ENCODE data around the gene MRPL57.

DNA sequence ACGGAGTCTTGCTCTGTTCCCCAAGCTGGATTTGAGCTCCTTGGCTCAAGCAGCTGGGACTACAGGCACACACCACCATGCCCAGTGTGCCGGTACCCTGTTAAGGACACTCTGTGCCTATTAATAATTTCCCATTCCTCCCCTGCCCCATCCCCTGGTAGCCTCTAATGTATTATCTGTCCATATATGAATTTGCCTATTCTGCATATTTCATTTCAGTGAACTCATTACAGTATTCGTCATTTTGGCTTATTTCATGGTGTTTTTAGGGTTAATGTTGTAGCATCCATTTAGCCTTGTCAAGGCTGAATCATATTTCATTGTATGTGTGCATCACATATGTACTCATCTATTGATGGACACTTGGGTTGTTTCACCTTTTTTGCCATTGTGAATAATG lies 33.7 kb upstream of the MRPL57 start:
- TF ChIP-seq, protein P1, sequence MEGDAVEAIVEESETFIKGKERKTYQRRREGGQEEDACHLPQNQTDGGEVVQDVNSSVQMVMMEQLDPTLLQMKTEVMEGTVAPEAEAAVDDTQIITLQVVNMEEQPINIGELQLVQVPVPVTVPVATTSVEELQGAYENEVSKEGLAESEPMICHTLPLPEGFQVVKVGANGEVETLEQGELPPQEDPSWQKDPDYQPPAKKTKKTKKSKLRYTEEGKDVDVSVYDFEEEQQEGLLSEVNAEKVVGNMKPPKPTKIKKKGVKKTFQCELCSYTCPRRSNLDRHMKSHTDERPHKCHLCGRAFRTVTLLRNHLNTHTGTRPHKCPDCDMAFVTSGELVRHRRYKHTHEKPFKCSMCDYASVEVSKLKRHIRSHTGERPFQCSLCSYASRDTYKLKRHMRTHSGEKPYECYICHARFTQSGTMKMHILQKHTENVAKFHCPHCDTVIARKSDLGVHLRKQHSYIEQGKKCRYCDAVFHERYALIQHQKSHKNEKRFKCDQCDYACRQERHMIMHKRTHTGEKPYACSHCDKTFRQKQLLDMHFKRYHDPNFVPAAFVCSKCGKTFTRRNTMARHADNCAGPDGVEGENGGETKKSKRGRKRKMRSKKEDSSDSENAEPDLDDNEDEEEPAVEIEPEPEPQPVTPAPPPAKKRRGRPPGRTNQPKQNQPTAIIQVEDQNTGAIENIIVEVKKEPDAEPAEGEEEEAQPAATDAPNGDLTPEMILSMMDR (IDR thresholded peaks at IDR 0.05), result no peak
- no peak for TF ChIP-seq POLR2A (IDR thresholded peaks at IDR 0.05)
- TF ChIP-seq POLR2AphosphoS5 (IDR thresholded peaks at IDR 0.05), result no peak

All from breast epithelium (tissue), 3 donors.